DMS 273 (cell line): ENCODE data around the gene ADORA1.
A peak's percentile ranks its signal among the peaks of the same experiment; 100 is the strongest.

Source experiments
- DNase-seq: peaks from one replicate; lab custom pipeline; 2025; ENCODE audit not compliant: unreplicated experiment; lab: John Stamatoyannopoulos, UW

ADORA1 gene

GRCh38 chr1:203127666-203128430, at the start of gene ADORA1:
Gene ADORA1, plus strand, starts transcription at chr1:203127726. Its CDS starts 1,116 bp downstream, at chr1:203128842.
- peak; percentile 84 for DNase-seq

GRCh38 chr1:203077956-203078355, 49.6 kb upstream of the ADORA1 start:
- no peak for DNase-seq

GRCh38 chr1:203078478-203078877, 49.0 kb upstream of the ADORA1 start:
- DNase-seq = no peak

- no peak for DNase-seq
Measured at GRCh38 chr1:203080456-203080855, 47.1 kb upstream of the ADORA1 start.

- DNase-seq = no peak
Measured at GRCh38 chr1:203081465-203082230, 45.9 kb upstream of the ADORA1 start.

DNA sequence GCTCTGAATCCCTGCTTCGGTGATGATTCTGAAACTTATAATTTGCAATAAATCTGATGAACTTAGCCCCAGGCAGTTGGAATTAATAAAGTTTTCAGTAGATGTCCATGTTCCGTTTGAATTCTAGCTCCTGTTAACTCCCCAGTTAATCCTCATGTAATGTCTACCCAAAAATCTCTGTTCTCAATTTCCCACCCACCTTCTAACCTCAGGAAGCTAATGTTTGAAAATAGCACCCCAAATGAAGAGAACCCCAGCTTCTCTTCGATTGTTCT, 45.4 kb upstream of the ADORA1 start:
- no peak for DNase-seq

DNA sequence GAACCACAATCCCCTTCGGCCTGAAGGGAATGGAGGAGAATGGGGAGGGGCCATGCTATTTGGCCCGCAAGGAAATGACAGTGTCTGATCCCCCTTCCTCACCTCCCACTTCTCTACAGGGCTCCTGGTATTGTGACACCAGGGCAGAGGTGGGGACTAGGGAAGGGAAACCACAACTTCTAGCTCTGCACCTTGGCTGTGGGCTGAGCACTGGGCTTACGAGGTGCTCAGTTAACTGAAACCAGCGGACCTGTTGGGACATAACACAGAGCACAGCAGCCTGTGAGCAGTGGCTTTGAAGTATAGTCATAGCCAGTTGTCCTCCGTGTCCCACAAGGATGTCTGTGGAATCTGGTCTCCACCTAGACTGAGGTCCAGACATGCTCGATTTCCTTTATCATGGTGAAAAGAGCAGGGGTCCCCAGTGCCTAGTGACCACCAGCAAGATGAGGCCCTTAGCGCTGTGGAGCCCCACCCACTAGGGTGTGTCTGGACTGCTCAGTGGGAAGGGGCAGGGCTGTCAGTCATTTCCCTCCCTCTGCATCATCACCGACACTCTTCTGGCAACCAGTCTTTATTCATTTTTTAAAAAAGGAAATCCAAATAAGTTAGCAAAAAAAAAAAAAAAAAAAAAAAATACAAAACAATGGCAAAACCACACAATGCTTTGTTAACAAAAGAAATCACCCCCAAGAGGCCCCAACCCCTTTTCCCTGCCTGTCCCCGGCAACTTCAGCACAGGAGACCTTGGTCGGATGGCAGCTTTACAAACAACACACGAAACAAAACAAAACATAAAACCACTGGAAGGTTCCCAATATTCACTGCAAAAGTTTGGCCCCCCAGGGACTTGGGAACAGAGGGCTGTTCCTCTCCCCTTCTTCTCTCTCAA, 44.7 kb upstream of the ADORA1 start:
- no peak for DNase-seq

GRCh38 chr1:203083463-203083921, 44.0 kb upstream of the ADORA1 start:
- peak; percentile 30 for DNase-seq

DNA sequence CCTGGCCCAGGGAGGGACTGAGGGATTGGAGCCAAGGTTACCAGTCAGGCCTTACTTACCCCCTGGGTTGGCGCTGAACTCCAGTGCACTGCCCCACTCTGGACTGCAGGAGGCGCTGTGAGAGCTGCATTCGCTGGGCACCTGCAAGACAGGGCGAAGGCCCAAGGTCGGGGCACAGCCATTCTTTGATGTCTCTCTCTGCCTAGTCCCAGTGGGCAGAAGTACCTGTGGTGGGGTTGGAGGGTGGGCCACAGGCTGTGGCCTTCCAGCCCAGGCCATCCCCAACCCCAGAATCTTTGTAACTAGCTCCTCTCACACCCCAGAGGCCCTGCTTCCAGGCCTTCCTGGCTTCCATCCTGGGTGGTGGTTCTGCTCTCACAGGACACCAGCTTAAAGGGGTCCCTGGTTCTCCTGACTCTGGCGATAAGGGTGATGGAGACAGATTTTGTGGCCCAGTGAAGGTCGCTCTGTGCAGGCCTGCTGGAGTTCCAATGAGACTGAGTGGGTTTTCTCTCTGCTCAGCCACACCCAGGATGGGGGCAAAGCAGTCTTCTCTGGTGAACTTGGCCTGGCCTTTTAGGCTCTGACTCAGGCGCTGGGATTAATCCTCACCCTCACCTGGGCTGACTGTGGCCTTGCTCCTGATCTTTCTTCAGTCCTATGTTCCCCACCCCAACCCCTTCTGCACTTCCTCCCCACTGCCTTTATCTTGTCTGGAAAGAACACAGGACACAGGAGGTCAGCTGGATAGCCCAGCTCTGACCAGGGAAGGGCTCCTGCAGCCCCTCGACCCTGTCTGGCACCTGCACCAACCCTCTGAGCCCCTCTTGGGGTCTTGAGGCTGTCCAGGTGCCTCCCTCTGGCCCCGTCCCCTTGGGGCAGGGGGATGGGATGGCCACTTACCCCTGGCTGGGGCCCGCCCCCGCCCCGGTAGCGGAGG, 42.7 kb upstream of the ADORA1 start:
- DNase-seq = peak; percentile 67

GRCh38 chr1:203085528-203086406, 41.8 kb upstream of the ADORA1 start, which contains the start of gene MYOG:
Gene MYOG, minus strand, starts transcription at chr1:203086012. Its CDS starts 51 bp downstream, at chr1:203085961.
- DNase-seq = peak; percentile 84

- no peak for DNase-seq
Measured at GRCh38 chr1:203086992-203087763, 40.3 kb upstream of the ADORA1 start.

GRCh38 chr1:203088441-203088840, 39.1 kb upstream of the ADORA1 start:
- DNase-seq = no peak

DNA sequence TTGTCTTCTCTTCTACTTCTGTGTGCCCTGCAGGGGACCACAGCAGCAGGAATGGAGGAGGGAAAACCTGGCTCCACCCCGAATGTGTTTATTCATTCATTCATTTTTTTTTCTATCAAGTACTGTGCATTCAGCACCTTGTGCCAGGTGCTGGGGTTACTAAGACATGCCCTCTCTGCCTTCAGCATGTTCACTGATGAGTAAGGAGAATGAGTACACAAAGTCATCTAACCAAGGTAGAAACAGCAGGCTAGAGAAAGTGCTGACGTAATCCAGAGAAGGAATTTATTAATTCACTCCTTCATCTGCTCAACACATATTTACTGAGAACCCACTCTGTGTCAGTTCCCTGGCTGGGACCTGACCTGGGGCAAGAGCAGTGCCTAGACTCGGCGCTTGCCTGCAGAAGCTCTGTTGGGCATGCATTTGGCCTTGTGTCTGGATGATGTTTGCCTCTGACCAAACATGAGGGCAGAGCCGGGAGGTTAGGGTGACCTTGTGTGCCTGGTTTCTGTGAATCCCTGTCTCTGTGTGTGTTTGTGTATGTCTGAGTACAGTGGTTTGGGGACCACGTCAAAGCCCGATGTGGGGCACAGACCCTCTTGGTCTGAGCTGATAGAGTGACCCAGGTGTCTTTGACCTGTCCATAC, 38.4 kb upstream of the ADORA1 start:
- peak; percentile 22 for DNase-seq

- peak; percentile 41 for DNase-seq
Measured at GRCh38 chr1:203089651-203090045, 37.9 kb upstream of the ADORA1 start.

- DNase-seq = no peak
Measured at GRCh38 chr1:203090421-203091198, 36.9 kb upstream of the ADORA1 start.

DNA sequence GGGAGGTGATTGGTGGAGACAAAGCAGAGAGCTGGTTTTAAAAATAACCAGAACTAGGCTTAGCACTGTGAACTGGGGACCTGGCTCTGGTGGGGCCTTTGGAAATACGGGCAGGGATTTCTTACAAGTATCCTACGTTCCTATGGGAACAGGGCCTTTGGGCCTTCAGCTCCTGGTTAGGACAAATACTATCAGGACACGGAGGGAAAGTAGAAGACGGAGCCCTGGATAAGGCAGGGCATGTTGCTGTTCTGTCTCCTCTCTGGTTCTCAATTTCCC, 36.4 kb upstream of the ADORA1 start:
- DNase-seq = peak; percentile 36

GRCh38 chr1:203091761-203092330, 35.7 kb upstream of the ADORA1 start:
- DNase-seq = peak; percentile 42
